K562 (cell line): ENCODE results near the gene RUVBL2. TPM values are rescaled to one million over a fixed set of nuclear protein-coding genes. Genes with fewer than 3 reads are reported as not detected.
A peak's percentile ranks its signal among the peaks of the same experiment; 100 is the strongest.

ENCODE experiments used
- ARNT ChIP-seq, 2 experiments: fragments of 450-650 bp; IDR thresholded peaks; 2 replicates each; pipeline ENCODE4 v1.6.1; 2016; ENCODE audit warnings: mild to moderate bottlenecking in 1 of 2
- ATF3 ChIP-seq, 2 experiments: fragments of 450-650 bp in 1 of 2; sonication (generic) in 1 of 2; formaldehyde crosslinking in 1 of 2; IDR thresholded peaks in 1 of 2; conservative IDR thresholded peaks in 1 of 2; 2 replicates each; pipeline versions ENCODE4 v1.6.1 to v1.8.1; 2016 to 2023; ENCODE audit warnings: mild to moderate bottlenecking in 2 of 2, moderate library complexity in 2 of 2, inconsistent platforms in 1 of 2, missing genetic modification reagents in 1 of 2
- CEBPG ChIP-seq, 3 experiments: fragments of 200-800 bp in 1 of 3; sonication (Bioruptor generic) in 1 of 3; sonication (generic) in 1 of 3; formaldehyde crosslinking in 1 of 3; IDR thresholded peaks in 2 of 3; conservative IDR thresholded peaks in 1 of 3; 2 replicates each; pipeline versions ENCODE4 v1.6.1 to v1.8.0; 2016 to 2022; ENCODE audit warnings: missing compliant biosample characterization in 2 of 3, missing genetic modification characterization in 2 of 3, mild to moderate bottlenecking in 1 of 3, missing genetic modification reagents in 1 of 3
- DEAF1 ChIP-seq: fragments of 450-650 bp; formaldehyde crosslinking; IDR thresholded peaks from 2 replicates; pipeline ENCODE4 v1.4.0; 2020; ENCODE audit warnings: mild to moderate bottlenecking, moderate library complexity
- DPF2 ChIP-seq: fragments of 450-650 bp; IDR thresholded peaks from 2 replicates; pipeline ENCODE4 v1.6.1; 2016
- ELF2 ChIP-seq: fragments of 250-450 bp; sonication (Bioruptor Pico); IDR thresholded peaks from 2 replicates; pipeline ENCODE4 v1.5.0; 2021; ENCODE audit warnings: mild to moderate bottlenecking
- HSF4 ChIP-seq: fragments of 250-450 bp; sonication (Bioruptor Pico); IDR thresholded peaks from 2 replicates; pipeline ENCODE4 v2.1.2; 2022; ENCODE audit warnings: mild to moderate bottlenecking, moderate library complexity, borderline replicate concordance
- KAT7 ChIP-seq: sonication (generic); formaldehyde crosslinking; IDR thresholded peaks from 2 replicates; pipeline ENCODE4 v1.8.0; 2022; ENCODE audit warnings: missing genetic modification reagents, mild to moderate bottlenecking, borderline replicate concordance
- KDM5B ChIP-seq: fragments of 200-600 bp; sonication (generic); IDR thresholded peaks from 2 replicates; pipeline ENCODE4 v1.6.1; 2012; ENCODE audit warnings: low read depth, mild to moderate bottlenecking, moderate library complexity, low read length, control low read depth, inconsistent platforms; ENCODE audit not compliant: insufficient replicate concordance
- NFIC ChIP-seq: fragments of 450-650 bp; IDR thresholded peaks from 2 replicates; pipeline ENCODE4 v1.6.1; 2017; ENCODE audit warnings: mild to moderate bottlenecking, inconsistent platforms
- POLR2AphosphoS5 ChIP-seq: IDR thresholded peaks from 2 replicates; pipeline ENCODE4 v1.6.1; 2011; ENCODE audit warnings: mild to moderate bottlenecking, low read depth, low read length, moderate library complexity; ENCODE audit not compliant: control insufficient read depth, insufficient read depth
- POLR2B ChIP-seq: fragments of 450-650 bp; IDR thresholded peaks from 2 replicates; pipeline ENCODE4 v1.6.1; 2018; ENCODE audit warnings: low read depth; ENCODE audit not compliant: partially characterized antibody
- SIN3A ChIP-seq, 2 experiments: fragments of 150-350 bp in 1 of 2; IDR thresholded peaks; 2 replicates each; pipeline ENCODE4 v1.6.1; 2011 to 2016; ENCODE audit warnings: borderline replicate concordance in 2 of 2, low read depth in 2 of 2, low read length in 2 of 2, mild to moderate bottlenecking in 2 of 2, moderate library complexity in 2 of 2; ENCODE audit not compliant: control insufficient read depth in 1 of 2
- TAF1 ChIP-seq: IDR thresholded peaks from 2 replicates; pipeline ENCODE4 v1.6.1; 2011; ENCODE audit warnings: mild to moderate bottlenecking, low read length, moderate library complexity; ENCODE audit not compliant: insufficient read depth, control insufficient read depth, severe bottlenecking; ENCODE audit errors: extremely low read depth
- TFAP4 ChIP-seq: sonication (generic); formaldehyde crosslinking; IDR thresholded peaks from 2 replicates; pipeline ENCODE4 v1.8.0; 2022; ENCODE audit warnings: missing genetic modification reagents, mild to moderate bottlenecking, moderate library complexity, borderline replicate concordance
- THAP7 ChIP-seq: fragments of 250-450 bp; sonication (Bioruptor Pico); IDR thresholded peaks from 2 replicates; pipeline ENCODE4 v1.5.0; 2021
- USF2 ChIP-seq: sonication (generic); formaldehyde crosslinking; IDR thresholded peaks from 2 replicates; pipeline ENCODE4 v1.5.0; 2020; ENCODE audit warnings: missing genetic modification reagents
- YY1 ChIP-seq, 3 experiments: IDR thresholded peaks; 2 replicates each; pipeline ENCODE4 v1.6.1; 2011; ENCODE audit warnings: low read length in 2 of 3, mild to moderate bottlenecking in 2 of 3, moderate library complexity in 2 of 3, borderline replicate concordance in 1 of 3, control low read depth in 1 of 3, low read depth in 1 of 3; ENCODE audit not compliant: insufficient read depth in 3 of 3, insufficient replicate concordance in 2 of 3, control insufficient read depth in 1 of 3, insufficient read length in 1 of 3; ENCODE audit errors: extremely low read depth in 1 of 3
- ZNF174 ChIP-seq: fragments of 250-450 bp; sonication (Bioruptor Pico); IDR thresholded peaks from 2 replicates; pipeline ENCODE4 v1.4.0; 2020; ENCODE audit warnings: mild to moderate bottlenecking
- polyA plus RNA-seq, 8 experiments: library from polyadenylated mRNA; depleted of rRNA in 4 of 8; stranded (reverse) in 5 of 8; unstranded in 3 of 8; fragments of >200 nt; fragmentation: Nextera tagmentation in 2 of 8; fragmentation: Illumina TruSeq in 1 of 8; extraction: Ambion mirVana in 2 of 8; extraction: Trizol in 1 of 8; gene quantifications; 2 replicates each; pipeline versions ENCODE4 v1.2.1 to v1.2.3, GENCODE V29; 2011 to 2014; ENCODE audit warnings: inconsistent platforms in 1 of 8, missing spikeins in 1 of 8
- total RNA-seq, 7 experiments: library from RNA; depleted of rRNA in 6 of 7; stranded (reverse); fragments of >200 nt in 6 of 7; fragmentation: Illumina TruSeq in 2 of 7; extraction: Trizol in 2 of 7; gene quantifications; 2 replicates each; pipeline versions ENCODE4 v1.2.1 to v1.2.3, GENCODE V29; 2011 to 2021; ENCODE audit warnings: low replicate concordance in 1 of 7

The RUVBL2 gene
- total and polyA plus RNA-seq, 9 of the 15 experiments (the other 6 are each of a cell fraction or from before 2014, with no cell fraction given): 71.4 to 453 (median 237) TPM

GRCh38 chr19:48968179-48968661 is 25.5 kb upstream of the RUVBL2 start (continued):
- no peak for TF ChIP-seq THAP7 (CRISPR knock-in tag)
- TF ChIP-seq SIN3A (IDR thresholded peaks at IDR 0.05; ENCODE audit: borderline replicate concordance in 2 of 2, control insufficient read depth in 1 of 2, low read depth in 2 of 2, low read length in 2 of 2): 0 out of 4 replicates have a peak, but pooled peaks of 1 of the 2 experiments have one; percentile 80
- TF ChIP-seq TFAP4 (CRISPR knock-in tag): peak; percentile 37; the same call in 1 of the 2 replicates
- TF ChIP-seq USF2 (CRISPR knock-in tag): no peak
- TF ChIP-seq CEBPG (CRISPR knock-in tag; IDR thresholded peaks at IDR 0.05): no peak
- TF ChIP-seq CEBPG (tag; conservative IDR thresholded peaks at IDR 0.05 in 1 of 2, IDR thresholded peaks at IDR 0.05 in 1 of 2): no peak
- peak in 1 of 3 experiments; percentile 6 for TF ChIP-seq YY1 (IDR thresholded peaks at IDR 0.05; ENCODE audit: borderline replicate concordance in 1 of 3, control insufficient read depth in 1 of 3, extremely low read depth in 1 of 3, insufficient read depth in 3 of 3, insufficient read length in 1 of 3, insufficient replicate concordance in 2 of 3, low read depth in 1 of 3, low read length in 2 of 3)
- no peak for TF ChIP-seq HSF4 (CRISPR knock-in tag)
- no peak for TF ChIP-seq ZNF174 (CRISPR knock-in tag)
- no peak for TF ChIP-seq DEAF1 (CRISPR knock-in tag)
- no peak for TF ChIP-seq KAT7
- peak in 1 of 2 experiments; percentile 99; a peak in 2 of 4 replicates for TF ChIP-seq ARNT (IDR thresholded peaks at IDR 0.05)
- no peak for TF ChIP-seq ATF3 (IDR thresholded peaks at IDR 0.05)
- no peak for TF ChIP-seq ATF3 (CRISPR knock-in tag; conservative IDR thresholded peaks at IDR 0.05)
- no peak for TF ChIP-seq TAF1
- peak; percentile 30; the same call in 1 of the 2 replicates for TF ChIP-seq NFIC
- no peak for TF ChIP-seq DPF2
- peak; percentile 52 for TF ChIP-seq POLR2AphosphoS5
- TF ChIP-seq ELF2 (CRISPR knock-in tag): no peak
- peak; percentile 61 for TF ChIP-seq POLR2B
- TF ChIP-seq KDM5B: no peak
